PC-9 (cell line): ENCODE results near the gene FAM117B. TPM values are rescaled to one million over a fixed set of nuclear protein-coding genes. Genes with fewer than 3 reads are reported as not detected.

ENCODE experiments used
- BruUV-seq: library from RNA; stranded (reverse); fragments of 400-500 nt; replicated peaks from 2 replicates; lab custom pipeline; 2021; lab: Mats Ljungman, UMichigan
- CTCF ChIA-PET: fragments of 300-600 bp; sonication (Branson Sonifier 250); formaldehyde crosslinking; loops from one replicate; lab custom pipeline; 2022; ENCODE audit warnings: antibody characterized with exemption; lab: Charles Lee
- POLR2A ChIA-PET: fragments of 300-600 bp; sonication (Branson Sonifier 250); formaldehyde crosslinking; loops from one replicate; lab custom pipeline; 2022; ENCODE audit warnings: antibody characterized with exemption; ENCODE audit not compliant: unreplicated experiment; lab: Charles Lee
- DNase-seq, 2 experiments: peaks; one replicate each; pipeline versions ENCODE4 v3.0.0 to v3.0.0-alpha.2; 2015 to 2022; ENCODE audit warnings: mixed read lengths in 1 of 2
- H2AFZ ChIP-seq: fragments of 200-600 bp; sonication (generic); 2 replicates; pipeline ENCODE4 v1.8.1; 2017; ENCODE audit warnings: antibody characterized with exemption
- H3F3A ChIP-seq: fragments of 200-600 bp; sonication (generic); 2 replicates; pipeline ENCODE4 v1.8.1; 2017; ENCODE audit warnings: antibody characterized with exemption, mild to moderate bottlenecking, low read depth; ENCODE audit not compliant: insufficient read depth
- H3K27ac ChIP-seq: fragments of 200-600 bp; sonication (generic); 2 replicates; pipeline ENCODE4 v1.6.1; 2016; ENCODE audit warnings: mixed run types
- H3K27me3 ChIP-seq: fragments of 200-600 bp; sonication (generic); 2 replicates; pipeline ENCODE4 v1.6.1; 2016; ENCODE audit warnings: low read depth, mixed run types; ENCODE audit not compliant: insufficient read depth
- H3K36me3 ChIP-seq: fragments of 200-600 bp; sonication (generic); 2 replicates; pipeline ENCODE4 v1.6.1; 2016; ENCODE audit warnings: low read depth, mixed run types
- H3K4me1 ChIP-seq: fragments of 200-600 bp; sonication (generic); replicated peaks from 2 replicates; pipeline ENCODE4 v1.6.1; 2016; ENCODE audit warnings: mixed run types; ENCODE audit not compliant: insufficient read depth
- H3K4me2 ChIP-seq: fragments of 200-600 bp; sonication (generic); 2 replicates; pipeline ENCODE4 v1.6.1; 2017; ENCODE audit warnings: mixed run types
- H3K4me3 ChIP-seq: fragments of 200-600 bp; sonication (generic); 2 replicates; pipeline ENCODE4 v1.6.1; 2016; ENCODE audit warnings: mixed run types
- H3K79me2 ChIP-seq: fragments of 200-600 bp; sonication (generic); 2 replicates; pipeline ENCODE4 v1.6.1; 2017; ENCODE audit warnings: low read depth, mixed run types
- H3K9me2 ChIP-seq: fragments of 200-600 bp; sonication (generic); 2 replicates; pipeline ENCODE4 v1.8.1; 2017; ENCODE audit warnings: mild to moderate bottlenecking; ENCODE audit not compliant: insufficient read depth
- H3K9me3 ChIP-seq: fragments of 200-600 bp; sonication (generic); 2 replicates; pipeline ENCODE4 v1.8.1; 2016; ENCODE audit warnings: low read depth; ENCODE audit not compliant: insufficient read depth
- H4K20me1 ChIP-seq: fragments of 200-600 bp; sonication (generic); 2 replicates; pipeline ENCODE4 v1.8.1; 2017; ENCODE audit not compliant: insufficient read depth
- CTCF ChIP-seq: fragments of 200-600 bp; sonication (generic); conservative IDR thresholded peaks from 2 replicates; pipeline ENCODE4 v1.6.1; 2017; ENCODE audit warnings: mixed run types, antibody characterized with exemption, mild to moderate bottlenecking, moderate library complexity
- EZH2 ChIP-seq: fragments of 200-600 bp; sonication (generic); IDR thresholded peaks from 2 replicates; pipeline ENCODE4 v1.8.0; 2017; ENCODE audit warnings: antibody characterized with exemption, low read depth
- intact Hi-C: fragments of 100-400 bp; cut with micrococcal nuclease; formaldehyde crosslinking; loops from one replicate; pipeline ENCODE4 v1.10.0; 2022; ENCODE audit not compliant: unreplicated experiment
- total RNA-seq: library from RNA; stranded (reverse); gene quantifications from 2 replicates; pipeline ENCODE4 v1.2.3, GENCODE V29; 2021

FAM117B gene
- total RNA-seq, 1 experiment from 2014 or later: 8.2 TPM

- H4K20me1 ChIP-seq: no peaks in the 10 kb centered on the region
- no peaks in the 10 kb centered on the region for H3K27me3 ChIP-seq
- TF ChIP-seq CTCF (no peak), EZH2 (no peak)
- no peak overlapping the region for H3K4me2 ChIP-seq
- H3K9me3 ChIP-seq: no peaks in the 10 kb centered on the region
- 0 out of 2 replicates have a peak, but pooled peaks cover 5% of the 10 kb centered on the region for H3F3A ChIP-seq
- ChIA-PET CTCF (no interaction called here), POLR2A (no interaction called here)
- H3K4me3 ChIP-seq: no peak overlapping the region
- H3K36me3 ChIP-seq: no peaks in the 10 kb centered on the region
- no peaks in the 10 kb centered on the region for H3K9me2 ChIP-seq
- no TSS peak for BruUV-seq
- peaks cover 7% of the 10 kb centered on the region for H3K4me1 ChIP-seq
- intact Hi-C loops: no loop called here
- H3K27ac ChIP-seq: no peak overlapping the region
- H2AFZ ChIP-seq: no peak overlapping the region
- H3K79me2 ChIP-seq: peaks cover 15% of the 10 kb centered on the region; the same call in 1 of the 2 replicates
- no peak for DNase-seq
These were observed 4.0 kb downstream of the FAM117B start for GRCh38 chr2:202638721-202639120.

DNA sequence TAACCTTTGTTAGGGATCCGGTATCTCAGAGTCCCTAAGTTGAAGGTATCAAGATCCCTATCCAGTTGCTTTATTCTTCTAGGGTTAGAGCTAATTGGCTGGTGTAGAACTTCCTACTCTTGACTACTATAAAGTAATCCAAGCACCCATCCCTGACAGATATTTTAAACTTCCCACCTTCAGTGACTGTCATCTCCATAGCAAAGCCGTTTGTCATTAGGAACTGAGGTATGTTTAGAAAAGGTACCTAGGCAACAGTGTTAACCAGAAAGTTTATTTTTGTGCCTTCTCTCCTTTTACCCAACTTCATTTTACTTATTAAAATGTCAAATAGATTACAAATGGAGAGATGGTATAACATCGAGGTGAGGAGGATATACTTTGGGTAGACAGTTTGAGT lies 4.5 kb downstream of the FAM117B start:
- intact Hi-C loops: no loop called here
- H3K36me3 ChIP-seq: no peaks in the 10 kb centered on the region
- no peak overlapping the region for H3K4me3 ChIP-seq
- H3K27me3 ChIP-seq: no peaks in the 10 kb centered on the region
- DNase-seq: no peak
- H3K4me2 ChIP-seq: no peak overlapping the region
- H3K9me3 ChIP-seq: no peaks in the 10 kb centered on the region
- no peak for TF ChIP-seq CTCF
- no peak for TF ChIP-seq EZH2
- peaks cover 15% of the 10 kb centered on the region; the same call in 1 of the 2 replicates for H3K79me2 ChIP-seq
- H3F3A ChIP-seq: 0 out of 2 replicates have a peak, but pooled peaks cover under 1% of the 10 kb centered on the region
- no peak overlapping the region for H3K27ac ChIP-seq
- H3K9me2 ChIP-seq: no peaks in the 10 kb centered on the region
- ChIA-PET CTCF (no interaction called here), POLR2A (no interaction called here)
- BruUV-seq: no TSS peak
- no peaks in the 10 kb centered on the region for H4K20me1 ChIP-seq
- H3K4me1 ChIP-seq: peaks cover 7% of the 10 kb centered on the region; the same call in 1 of the 2 replicates
- no peak overlapping the region for H2AFZ ChIP-seq

GRCh38 chr2:202642567-202642966 lies 7.8 kb downstream of the FAM117B start:
- no peak for DNase-seq
- no peak overlapping the region for H3K4me3 ChIP-seq
- no peaks in the 10 kb centered on the region for H3K36me3 ChIP-seq
- CTCF ChIA-PET: no interaction called here
- POLR2A ChIA-PET: no interaction called here
- H4K20me1 ChIP-seq: no peaks in the 10 kb centered on the region
- peaks cover 3% of the 10 kb centered on the region; the same call in 1 of the 2 replicates for H3K79me2 ChIP-seq
- no peaks in the 10 kb centered on the region for H3K4me1 ChIP-seq
- H3K27me3 ChIP-seq: no peaks in the 10 kb centered on the region
- no peaks in the 10 kb centered on the region for H3K9me3 ChIP-seq
- H3F3A ChIP-seq: no peaks in the 10 kb centered on the region
- H3K27ac ChIP-seq: no peak overlapping the region
- no peaks in the 10 kb centered on the region for H3K9me2 ChIP-seq
- intact Hi-C loops: no loop called here
- BruUV-seq: no TSS peak
- TF ChIP-seq EZH2: no peak
- TF ChIP-seq CTCF: no peak
- H3K4me2 ChIP-seq: no peak overlapping the region
- H2AFZ ChIP-seq: no peak overlapping the region
